Heart left ventricle (tissue), 13 donors: ENCODE measurements around the gene DES.

Experiments
- CTCF ChIP-seq, 12 donors: fragments of 200-600 bp; sonication (generic) in 4 of 12; IDR thresholded peaks; one replicate each; pipeline versions ENCODE4 v1.5.0 to v1.8.0; 2018 to 2022; ENCODE audit warnings: antibody characterized with exemption in 12 of 12, mild to moderate bottlenecking in 5 of 12
- POLR2A ChIP-seq, 2 donors: fragments of 450-650 bp; IDR thresholded peaks; one replicate each; pipeline ENCODE4 v1.6.1; 2017; ENCODE audit warnings: antibody characterized with exemption in 2 of 2, mild to moderate bottlenecking in 2 of 2, moderate library complexity in 2 of 2
- donor health status: ischemic (EF 13 %, LVEDD 7.1; RV severe dilation, severe dysfunction).
- donor health status: DM: no; HTN: yes; CAD: no.
- donor health status: DM: no; HTN: no; CAD: no.
- donor health status: ischemic (EF 25% LVEDD 6.9; RV normal size, moderate dysfunction).
- donor health status: ischemic (EF 25% LVEDD 5.7; RV mildly dilated, moderate dysfunction).
- donor health status: ischemic (EF 35%, LVEDD 5.7; RV mildly dilated, moderate dysfunction).
- donor health status: nonischemic (EF 11% LVEDD 7.7; RV severe dilation, severe dysfunction).
- donor health status: DM: yes; HTN: yes; CAD: no.
- donor health status: PGD.
- donor health status: ischemic (EF 29% LVEDD 5.4; RV normal size, mild dysfunction).
- donor health status: nonischemic (EF 23%, LVEDD 6.1; RV moderate dilation, normal function).

- TF ChIP-seq CTCF (IDR thresholded peaks at IDR 0.05) (no peak), POLR2A (IDR thresholded peaks at IDR 0.05) (no peak)
These were observed 17.5 kb downstream of the DES start for GRCh38 chr2:219435701-219436100.
